Activated CD4-positive, alpha-beta T cell treated with anti-CD3 and anti-CD28 coated beads for 36 hours (primary cell): ENCODE measurements around the gene ZNF862. TPM values are rescaled to one million over a fixed set of nuclear protein-coding genes. Genes with fewer than 3 reads are reported as not detected.

Experiments used
- ATAC-seq: fragments of 200-7000 bp; cut with Tn5 transposase; one replicate; pipeline ENCODE4 v1.10.0; 2021; ENCODE audit warnings: mild to moderate bottlenecking, moderate library complexity
- CTCF ChIA-PET: fragments of 350-600 bp; sonication (Branson Sonifier 250); formaldehyde crosslinking; loops from one replicate; lab custom pipeline; 2021; ENCODE audit warnings: antibody characterized with exemption; lab: Charles Lee
- POLR2A ChIA-PET: fragments of 350-600 bp; sonication (Branson Sonifier 250); formaldehyde crosslinking; loops from one replicate; lab custom pipeline; 2021; ENCODE audit warnings: antibody characterized with exemption, inconsistent platforms; lab: Charles Lee
- DNase-seq: peaks from one replicate; pipeline ENCODE4 v3.0.0-alpha.2; 2020
- H3K27ac Mint-ChIP-seq: one replicate; pipeline ENCODE4 v1.8.0; 2021; ENCODE audit warnings: mixed read lengths
- H3K27me3 Mint-ChIP-seq: one replicate; pipeline ENCODE4 v1.8.0; 2021; ENCODE audit warnings: mixed read lengths
- H3K36me3 Mint-ChIP-seq: one replicate; pipeline ENCODE4 v1.8.0; 2021; ENCODE audit warnings: low read depth, mixed read lengths
- H3K4me1 Mint-ChIP-seq: one replicate; pipeline ENCODE4 v1.8.0; 2021; ENCODE audit warnings: mixed read lengths
- H3K4me3 Mint-ChIP-seq: one replicate; pipeline ENCODE4 v1.8.0; 2021; ENCODE audit warnings: mild to moderate bottlenecking, moderate library complexity, mixed read lengths
- H3K9me3 Mint-ChIP-seq: one replicate; pipeline ENCODE4 v1.8.0; 2021; ENCODE audit warnings: low read depth, mixed read lengths
- intact Hi-C, 2 experiments: fragments of 100-400 bp; cut with DNase I in 1 of 2; cut with micrococcal nuclease in 1 of 2; formaldehyde crosslinking; loops; one replicate each; pipeline versions ENCODE4 v1.14.2 to v1.15.1; 2022 to 2024; cut with DNase I, micrococcal nuclease
- total RNA-seq, 2 experiments: library from RNA; stranded (reverse); gene quantifications; one replicate each; pipeline ENCODE4 v1.2.3, GENCODE V29; 2021

Gene ZNF862
- total RNA-seq, 2 experiments from 2014 or later, result 17.6 to 18.3 TPM

- DNase-seq (no peak), ATAC-seq (no peak)
- ChIA-PET CTCF (interaction anchor here (1.0 to 2.2 kb wide), 5 partner anchors 17 to 95 kb away, joined by 3 to 9 read pairs (median 5); partner anchors contain the start of gene ATP6V0E2), POLR2A (interaction anchor here (0.6 to 1.2 kb wide), 3 partner anchors 30 to 46 kb away, joined by 3 to 4 read pairs (median 3); no protein-coding TSS in a partner anchor)
- intact Hi-C loops, result loop anchor here (1.0 to 5.0 kb wide), 11 partner anchors 33 to 1389 kb away; partner anchors contain the start of genes ABCB8 (in 1 of the 2), ABCF2 (in 1 of the 2), ATP6V0E2 (in 1 of the 2) and SLC4A2 (in 1 of the 2)
- Mint-ChIP-seq H3K27me3 (no peaks in the 10 kb centered on the region), H3K27ac (no peak overlapping the region), H3K4me3 (peak overlapping the region; percentile 78), H3K4me1 (peaks cover 28% of the 10 kb centered on the region), H3K9me3 (no peaks in the 10 kb centered on the region), H3K36me3 (peaks cover 2% of the 10 kb centered on the region)
Observed at GRCh38 chr7:149837564-149838223, 481 bp upstream of the ZNF862 start.

GRCh38 chr7:149838992-149839408 lies 825 bp downstream of the ZNF862 start:
- ChIA-PET CTCF (interaction anchor here (0.7 to 2.3 kb wide), 9 partner anchors 9 to 126 kb away, joined by 3 to 16 read pairs (median 5); partner anchors contain the start of gene ATP6V0E2), POLR2A (interaction anchor here (0.5 kb wide), 1 partner anchor 13 kb away, joined by 3 read pairs; no protein-coding TSS in a partner anchor)
- Mint-ChIP-seq H3K4me3 (peak overlapping the region; percentile 78), H3K9me3 (no peaks in the 10 kb centered on the region), H3K4me1 (peaks cover 29% of the 10 kb centered on the region), H3K27ac (peak overlapping the region; percentile 58), H3K36me3 (peaks cover 2% of the 10 kb centered on the region), H3K27me3 (no peaks in the 10 kb centered on the region)
- ATAC-seq (no peak), DNase-seq (peak; percentile 3)
- intact Hi-C loops, result loop anchor here (1.0 to 5.0 kb wide), 11 partner anchors 32 to 1388 kb away; partner anchors contain the start of genes ABCB8 (in 1 of the 2), ABCF2 (in 1 of the 2), ATP6V0E2 (in 1 of the 2) and SLC4A2 (in 1 of the 2)

GRCh38 chr7:149839933-149840332 lies 1.8 kb downstream of the ZNF862 start:
- DNase-seq (no peak), ATAC-seq (no peak)
- no peaks in the 10 kb centered on the region for H3K27me3 Mint-ChIP-seq
- ChIA-PET CTCF (interaction anchor here (0.6 to 2.3 kb wide), 10 partner anchors 8 to 202 kb away, joined by 3 to 16 read pairs (median 4); no protein-coding TSS in a partner anchor), POLR2A (no interaction called here)
- intact Hi-C loops, result loop anchor here (2.0 to 5.0 kb wide), 6 partner anchors 31 to 1387 kb away; partner anchors contain the start of genes ABCF2 (in 1 of the 2), SLC4A2 (in 1 of the 2) and ZNF746 (in 1 of the 2)
- no peaks in the 10 kb centered on the region for H3K9me3 Mint-ChIP-seq
- peak overlapping the region; percentile 78 for H3K4me3 Mint-ChIP-seq
- H3K4me1 Mint-ChIP-seq, result peaks cover 33% of the 10 kb centered on the region
- peak overlapping the region; percentile 27 for H3K27ac Mint-ChIP-seq
- H3K36me3 Mint-ChIP-seq, result peaks cover 2% of the 10 kb centered on the region

- DNase-seq (peak; percentile 2), ATAC-seq (no peak)
- Mint-ChIP-seq H3K4me1 (peaks cover 32% of the 10 kb centered on the region), H3K4me3 (no peak overlapping the region), H3K36me3 (peaks cover 8% of the 10 kb centered on the region), H3K27me3 (no peaks in the 10 kb centered on the region), H3K9me3 (no peaks in the 10 kb centered on the region), H3K27ac (no peak overlapping the region)
- CTCF ChIA-PET, result interaction anchor here (0.7 to 1.1 kb wide), 3 partner anchors 17 to 55 kb away, joined by 3 read pairs; no protein-coding TSS in a partner anchor
- intact Hi-C loops, result no loop called here
- POLR2A ChIA-PET, result no interaction called here
Observed at GRCh38 chr7:149843566-149843965, 5.4 kb downstream of the ZNF862 start.

- H3K27me3 Mint-ChIP-seq, result no peaks in the 10 kb centered on the region
- H3K36me3 Mint-ChIP-seq, result peaks cover 8% of the 10 kb centered on the region
- H3K4me1 Mint-ChIP-seq, result peaks cover 26% of the 10 kb centered on the region
- no peak overlapping the region for H3K4me3 Mint-ChIP-seq
- no peak for DNase-seq
- H3K27ac Mint-ChIP-seq, result no peak overlapping the region
- ATAC-seq, result no peak
- intact Hi-C loops, result no loop called here
- CTCF ChIA-PET, result interaction anchor here (0.9 to 1.1 kb wide), 2 partner anchors 27 to 56 kb away, joined by 3 read pairs; no protein-coding TSS in a partner anchor
- POLR2A ChIA-PET, result no interaction called here
- H3K9me3 Mint-ChIP-seq, result no peaks in the 10 kb centered on the region
Observed at GRCh38 chr7:149844445-149844844, 6.3 kb downstream of the ZNF862 start.

GRCh38 chr7:149845257-149845980 lies 7.2 kb downstream of the ZNF862 start:
- intact Hi-C loops, result no loop called here
- Mint-ChIP-seq H3K9me3 (no peaks in the 10 kb centered on the region), H3K4me3 (no peak overlapping the region), H3K36me3 (peaks cover 7% of the 10 kb centered on the region), H3K27me3 (no peaks in the 10 kb centered on the region), H3K4me1 (peaks cover 29% of the 10 kb centered on the region), H3K27ac (no peak overlapping the region)
- POLR2A ChIA-PET, result no interaction called here
- DNase-seq (no peak), ATAC-seq (no peak)
- CTCF ChIA-PET, result no interaction called here

- H3K36me3 Mint-ChIP-seq, result peaks cover 6% of the 10 kb centered on the region
Observed at GRCh38 chr7:149846021-149846420, 7.8 kb downstream of the ZNF862 start.

GRCh38 chr7:149846436-149847046 lies 8.4 kb downstream of the ZNF862 start:
- no peaks in the 10 kb centered on the region for H3K9me3 Mint-ChIP-seq
- no peak for ATAC-seq
- intact Hi-C loops, result no loop called here
- CTCF ChIA-PET, result no interaction called here
- no peak overlapping the region for H3K4me3 Mint-ChIP-seq
- no peak for DNase-seq
- H3K4me1 Mint-ChIP-seq, result peaks cover 24% of the 10 kb centered on the region
- no peak overlapping the region for H3K27ac Mint-ChIP-seq
- POLR2A ChIA-PET, result no interaction called here
- H3K36me3 Mint-ChIP-seq, result peaks cover 6% of the 10 kb centered on the region
- H3K27me3 Mint-ChIP-seq, result no peaks in the 10 kb centered on the region

More at GRCh38 chr7:149846021-149846420, 7.8 kb downstream of the ZNF862 start:
- ATAC-seq (no peak), DNase-seq (no peak)
- ChIA-PET POLR2A (no interaction called here), CTCF (no interaction called here)
- Mint-ChIP-seq H3K27me3 (no peaks in the 10 kb centered on the region), H3K27ac (no peak overlapping the region), H3K4me1 (peaks cover 29% of the 10 kb centered on the region), H3K4me3 (no peak overlapping the region), H3K9me3 (no peaks in the 10 kb centered on the region)
- intact Hi-C loops, result no loop called here

- Mint-ChIP-seq H3K27me3 (no peaks in the 10 kb centered on the region), H3K9me3 (no peaks in the 10 kb centered on the region), H3K27ac (no peak overlapping the region), H3K4me1 (peaks cover 25% of the 10 kb centered on the region), H3K36me3 (peaks cover 18% of the 10 kb centered on the region), H3K4me3 (no peak overlapping the region)
- intact Hi-C loops, result no loop called here
- ChIA-PET POLR2A (no interaction called here), CTCF (interaction anchor here (0.8 to 1.3 kb wide), 5 partner anchors 11 to 107 kb away, joined by 3 to 4 read pairs (median 3); no protein-coding TSS in a partner anchor)
- ATAC-seq, result no peak
- no peak for DNase-seq
Observed at GRCh38 chr7:149849174-149849573, 11.0 kb downstream of the ZNF862 start.

GRCh38 chr7:149850007-149850594 lies 11.9 kb downstream of the ZNF862 start:
- ATAC-seq (no peak), DNase-seq (no peak)
- Mint-ChIP-seq H3K36me3 (peaks cover 17% of the 10 kb centered on the region), H3K27me3 (no peaks in the 10 kb centered on the region), H3K4me3 (no peak overlapping the region), H3K27ac (no peak overlapping the region), H3K4me1 (peaks cover 31% of the 10 kb centered on the region), H3K9me3 (no peaks in the 10 kb centered on the region)
- CTCF ChIA-PET, result interaction anchor here (0.8 to 1.3 kb wide), 7 partner anchors 10 to 108 kb away, joined by 3 to 5 read pairs (median 3); no protein-coding TSS in a partner anchor
- intact Hi-C loops, result no loop called here
- POLR2A ChIA-PET, result no interaction called here
